Erythroblast (primary cell): ENCODE measurements around the gene CTNNA2.

Experiments used
- GATA1 ChIP-seq: IDR thresholded peaks from 2 replicates; pipeline ENCODE4 v1.6.1; 2011; ENCODE audit warnings: low read depth, mild to moderate bottlenecking, control low read depth, low read length, moderate library complexity
- POLR2A ChIP-seq: IDR thresholded peaks from 2 replicates; pipeline ENCODE4 v1.6.1; 2011; ENCODE audit warnings: mild to moderate bottlenecking, low read length

DNA sequence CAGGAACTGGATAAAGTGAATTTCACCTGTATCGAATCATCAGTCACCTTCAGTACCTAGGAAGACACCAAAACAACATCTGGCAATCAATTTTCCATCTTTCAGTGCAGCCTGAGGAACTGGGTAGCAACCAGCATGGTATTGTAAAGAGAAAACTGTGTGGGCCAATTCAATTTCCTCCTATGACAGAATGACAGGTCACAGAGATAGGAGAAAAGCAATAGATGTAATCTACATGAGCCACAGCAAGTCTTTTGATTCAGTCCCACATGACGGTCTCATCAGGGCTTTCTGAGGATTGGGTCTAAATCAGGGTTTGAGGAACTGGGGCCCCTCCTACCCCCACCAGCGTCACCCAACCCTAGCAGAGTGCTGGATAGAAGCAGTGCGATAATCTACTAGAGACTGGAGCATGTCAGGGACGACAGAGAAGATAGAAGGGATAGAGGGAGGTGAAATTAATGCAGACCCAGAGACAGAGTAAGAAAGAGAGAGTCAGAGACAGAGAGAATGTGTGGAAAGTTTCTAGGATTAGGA is 523.0 kb downstream of the CTNNA2 start:
- TF ChIP-seq POLR2A (no peak), GATA1 (no peak)
